Activated naive CD8-positive, alpha-beta T cell (primary cell): ENCODE results near the gene GARS1.

Experiments
- H3K27ac Mint-ChIP-seq: one replicate; pipeline ENCODE4 v1.8.0; 2021; ENCODE audit warnings: mixed read lengths
- H3K27me3 Mint-ChIP-seq: one replicate; pipeline ENCODE4 v1.8.0; 2021; ENCODE audit warnings: mixed read lengths
- H3K36me3 Mint-ChIP-seq: one replicate; pipeline ENCODE4 v1.8.0; 2021; ENCODE audit warnings: mixed read lengths
- H3K4me1 Mint-ChIP-seq: one replicate; pipeline ENCODE4 v1.8.0; 2021; ENCODE audit warnings: low read depth, mixed read lengths
- H3K4me3 Mint-ChIP-seq: one replicate; pipeline ENCODE4 v1.8.0; 2021; ENCODE audit warnings: mild to moderate bottlenecking, mixed read lengths
- H3K9me3 Mint-ChIP-seq: one replicate; pipeline ENCODE4 v1.8.0; 2021; ENCODE audit warnings: low read depth, mixed read lengths

Gene GARS1

GRCh38 chr7:30652698-30653641, 58.3 kb downstream of the GARS1 start:
- Mint-ChIP-seq H3K4me1 (no peaks in the 10 kb centered on the region), H3K27me3 (no peaks in the 10 kb centered on the region), H3K36me3 (peaks cover 5% of the 10 kb centered on the region), H3K4me3 (no peak overlapping the region), H3K9me3 (no peaks in the 10 kb centered on the region), H3K27ac (no peak overlapping the region)

GRCh38 chr7:30654296-30655090, 59.8 kb downstream of the GARS1 start:
- Mint-ChIP-seq H3K4me3 (no peak overlapping the region), H3K36me3 (peaks cover 5% of the 10 kb centered on the region), H3K9me3 (no peaks in the 10 kb centered on the region), H3K27ac (no peak overlapping the region), H3K4me1 (no peaks in the 10 kb centered on the region), H3K27me3 (no peaks in the 10 kb centered on the region)

- Mint-ChIP-seq H3K36me3 (peaks cover 5% of the 10 kb centered on the region), H3K4me3 (no peak overlapping the region), H3K4me1 (no peaks in the 10 kb centered on the region), H3K27me3 (no peaks in the 10 kb centered on the region), H3K27ac (no peak overlapping the region), H3K9me3 (no peaks in the 10 kb centered on the region)
Observed at GRCh38 chr7:30655096-30655970, 60.7 kb downstream of the GARS1 start.

- no peak overlapping the region for H3K4me3 Mint-ChIP-seq
- H3K27ac Mint-ChIP-seq: no peak overlapping the region
- no peaks in the 10 kb centered on the region for H3K27me3 Mint-ChIP-seq
- peaks cover 5% of the 10 kb centered on the region for H3K36me3 Mint-ChIP-seq
- H3K9me3 Mint-ChIP-seq: no peaks in the 10 kb centered on the region
- H3K4me1 Mint-ChIP-seq: no peaks in the 10 kb centered on the region
Observed at GRCh38 chr7:30656006-30656957, 61.6 kb downstream of the GARS1 start.

GRCh38 chr7:30657131-30657530, 62.5 kb downstream of the GARS1 start:
- Mint-ChIP-seq H3K36me3 (peaks cover 5% of the 10 kb centered on the region), H3K27ac (no peak overlapping the region), H3K27me3 (no peaks in the 10 kb centered on the region), H3K9me3 (no peaks in the 10 kb centered on the region), H3K4me1 (no peaks in the 10 kb centered on the region), H3K4me3 (no peak overlapping the region)

- H3K4me3 Mint-ChIP-seq: no peak overlapping the region
- H3K36me3 Mint-ChIP-seq: peaks cover 5% of the 10 kb centered on the region
- no peaks in the 10 kb centered on the region for H3K9me3 Mint-ChIP-seq
- H3K27ac Mint-ChIP-seq: no peak overlapping the region
- H3K4me1 Mint-ChIP-seq: no peaks in the 10 kb centered on the region
- no peaks in the 10 kb centered on the region for H3K27me3 Mint-ChIP-seq
Observed at GRCh38 chr7:30658479-30659074, 63.9 kb downstream of the GARS1 start.

- H3K4me3 Mint-ChIP-seq: no peak overlapping the region
- no peaks in the 10 kb centered on the region for H3K4me1 Mint-ChIP-seq
- no peaks in the 10 kb centered on the region for H3K27me3 Mint-ChIP-seq
- no peak overlapping the region for H3K27ac Mint-ChIP-seq
- peaks cover 5% of the 10 kb centered on the region for H3K36me3 Mint-ChIP-seq
- H3K9me3 Mint-ChIP-seq: no peaks in the 10 kb centered on the region
Observed at GRCh38 chr7:30659312-30659711, 64.6 kb downstream of the GARS1 start.

- no peaks in the 10 kb centered on the region for H3K27me3 Mint-ChIP-seq
- no peak overlapping the region for H3K4me3 Mint-ChIP-seq
- H3K9me3 Mint-ChIP-seq: no peaks in the 10 kb centered on the region
- H3K36me3 Mint-ChIP-seq: no peaks in the 10 kb centered on the region
- no peak overlapping the region for H3K27ac Mint-ChIP-seq
- H3K4me1 Mint-ChIP-seq: no peaks in the 10 kb centered on the region
Observed at GRCh38 chr7:30660331-30661255, 65.9 kb downstream of the GARS1 start.

GRCh38 chr7:30661926-30662325, 67.2 kb downstream of the GARS1 start:
- Mint-ChIP-seq H3K27ac (no peak overlapping the region), H3K4me3 (no peak overlapping the region), H3K4me1 (no peaks in the 10 kb centered on the region), H3K27me3 (no peaks in the 10 kb centered on the region), H3K9me3 (no peaks in the 10 kb centered on the region), H3K36me3 (no peaks in the 10 kb centered on the region)

GRCh38 chr7:30662431-30662939, 67.8 kb downstream of the GARS1 start:
- Mint-ChIP-seq H3K4me3 (no peak overlapping the region), H3K36me3 (no peaks in the 10 kb centered on the region), H3K9me3 (no peaks in the 10 kb centered on the region), H3K27ac (no peak overlapping the region), H3K27me3 (no peaks in the 10 kb centered on the region), H3K4me1 (no peaks in the 10 kb centered on the region)

- Mint-ChIP-seq H3K36me3 (no peaks in the 10 kb centered on the region), H3K4me1 (no peaks in the 10 kb centered on the region), H3K27me3 (no peaks in the 10 kb centered on the region), H3K27ac (no peak overlapping the region), H3K9me3 (no peaks in the 10 kb centered on the region), H3K4me3 (no peak overlapping the region)
Observed at GRCh38 chr7:30663414-30663813, 68.7 kb downstream of the GARS1 start.

- Mint-ChIP-seq H3K4me1 (no peaks in the 10 kb centered on the region), H3K36me3 (no peaks in the 10 kb centered on the region), H3K4me3 (no peak overlapping the region), H3K27me3 (no peaks in the 10 kb centered on the region), H3K9me3 (no peaks in the 10 kb centered on the region), H3K27ac (no peak overlapping the region)
Observed at GRCh38 chr7:30664184-30664885, 69.7 kb downstream of the GARS1 start.
